UCSD-AML1 (cell line): ENCODE results near the gene TMEM127.
"Not testable (repeated sequence)": the region's sequence is repeated elsewhere in the genome, so short reads cannot be mapped to it uniquely, and the experiment has no call there.

Experiments used
- DNase-seq: peaks from one replicate; lab custom pipeline; 2025; ENCODE audit not compliant: unreplicated experiment; lab: John Stamatoyannopoulos, UW

The TMEM127 gene

GRCh38 chr2:96264086-96264485 lies 1.7 kb downstream of the TMEM127 start:
- DNase-seq = no peak

GRCh38 chr2:96262306-96262705 lies 3.5 kb downstream of the TMEM127 start:
- no peak for DNase-seq

DNA sequence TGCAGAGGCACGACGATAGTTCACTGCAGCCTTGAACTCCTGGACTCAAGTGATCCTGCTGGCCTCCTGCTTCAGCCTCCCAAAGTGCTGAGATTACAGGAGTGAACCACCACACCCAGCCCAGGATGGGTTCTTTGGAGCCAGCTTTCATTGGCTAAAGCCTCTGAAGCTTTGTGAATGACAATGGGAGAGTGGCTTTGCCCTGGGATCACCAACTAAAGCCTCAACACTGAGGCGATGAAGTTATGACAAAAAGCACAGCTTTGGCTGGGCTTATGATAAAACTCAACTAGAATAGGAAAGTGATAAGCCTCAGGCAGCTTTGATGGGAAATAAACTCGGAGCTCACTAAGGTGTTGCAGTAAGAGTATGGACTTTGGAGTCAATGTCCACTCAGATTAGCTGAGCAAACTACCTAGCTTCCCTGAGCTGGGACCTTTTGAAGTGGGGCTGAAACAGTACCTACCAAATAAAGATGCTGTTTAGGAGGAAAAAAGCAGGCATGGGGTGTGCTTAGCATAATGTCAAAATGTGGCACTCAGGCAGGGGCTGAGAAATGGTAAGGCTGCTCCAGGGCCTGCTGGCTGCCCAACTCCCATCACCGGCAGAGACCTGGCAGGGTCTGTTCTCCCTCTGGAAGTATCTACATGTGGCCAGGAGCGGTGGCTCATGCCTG lies 4.3 kb downstream of the TMEM127 start:
- no peak for DNase-seq

- peak; percentile 73 for DNase-seq
Measured at GRCh38 chr2:96260387-96261260, 5.2 kb downstream of the TMEM127 start.

GRCh38 chr2:96259497-96259921 lies 6.3 kb downstream of the TMEM127 start:
- peak; percentile 46 for DNase-seq

- DNase-seq = no peak
Measured at GRCh38 chr2:96258166-96259022, 7.4 kb downstream of the TMEM127 start.

DNA sequence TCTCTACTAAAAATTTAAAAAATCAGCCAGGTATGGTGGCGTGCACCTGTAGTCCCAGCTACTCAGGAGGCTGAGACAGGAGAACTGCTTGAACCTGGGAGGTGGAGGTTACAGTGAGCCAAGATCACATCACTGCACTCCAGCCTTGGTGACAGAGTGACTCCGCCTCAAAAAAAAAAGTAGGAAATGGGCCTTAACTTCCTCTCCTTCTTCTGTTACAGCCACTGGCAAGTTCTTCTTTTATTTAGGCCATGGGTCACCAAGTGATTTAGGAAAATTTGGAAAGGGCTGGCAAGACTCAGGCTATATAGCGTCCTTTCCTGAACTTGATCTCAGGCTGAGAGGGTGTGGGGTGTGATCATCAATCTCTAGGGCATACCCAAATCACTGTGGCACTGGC lies 8.1 kb downstream of the TMEM127 start:
- not testable (repeated sequence) for DNase-seq

GRCh38 chr2:96256611-96257113 lies 9.1 kb downstream of the TMEM127 start:
- DNase-seq = peak; percentile 52

DNA sequence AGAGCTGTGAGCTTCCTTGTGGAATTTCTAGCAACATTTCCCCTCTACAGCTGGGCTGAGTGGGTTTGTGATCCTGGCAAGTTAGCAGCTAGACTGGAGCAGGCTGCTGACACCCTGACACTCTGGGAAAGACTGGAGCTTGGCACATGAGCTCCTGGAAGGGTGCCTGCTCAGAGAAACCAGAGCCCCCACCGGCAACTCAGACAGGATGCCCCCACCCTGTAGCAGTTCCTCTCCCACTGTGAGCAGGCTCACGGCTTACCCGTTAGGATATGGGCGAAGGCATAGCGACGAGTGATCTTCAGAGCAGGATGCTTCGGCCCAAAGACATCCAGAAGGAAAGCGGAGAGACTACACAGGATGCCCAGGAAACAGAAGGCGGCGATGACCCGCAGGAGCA lies 11.2 kb downstream of the TMEM127 start:
- peak; percentile 35 for DNase-seq

DNA sequence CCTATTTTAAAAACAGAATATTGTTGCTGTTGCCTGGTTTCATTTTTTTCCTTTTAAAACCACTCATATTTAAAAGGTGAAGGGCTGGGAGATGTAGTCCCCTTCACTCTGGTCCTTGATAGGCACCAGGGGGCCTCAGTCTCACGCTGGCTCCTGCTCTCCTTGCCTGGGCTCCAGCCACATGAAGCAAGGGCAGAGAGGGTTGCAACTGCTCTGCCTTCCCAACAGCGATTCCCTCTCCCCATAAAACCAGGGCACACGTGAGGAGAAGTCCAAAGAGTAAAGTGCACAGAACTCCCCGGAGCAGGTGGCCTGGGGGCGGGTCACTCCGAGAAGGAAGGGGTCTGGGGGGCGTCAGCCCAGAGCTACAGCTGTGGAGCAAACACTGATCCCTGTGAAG lies 12.8 kb downstream of the TMEM127 start:
- DNase-seq = no peak

GRCh38 chr2:96252526-96252925 lies 13.3 kb downstream of the TMEM127 start:
- DNase-seq = no peak

DNA sequence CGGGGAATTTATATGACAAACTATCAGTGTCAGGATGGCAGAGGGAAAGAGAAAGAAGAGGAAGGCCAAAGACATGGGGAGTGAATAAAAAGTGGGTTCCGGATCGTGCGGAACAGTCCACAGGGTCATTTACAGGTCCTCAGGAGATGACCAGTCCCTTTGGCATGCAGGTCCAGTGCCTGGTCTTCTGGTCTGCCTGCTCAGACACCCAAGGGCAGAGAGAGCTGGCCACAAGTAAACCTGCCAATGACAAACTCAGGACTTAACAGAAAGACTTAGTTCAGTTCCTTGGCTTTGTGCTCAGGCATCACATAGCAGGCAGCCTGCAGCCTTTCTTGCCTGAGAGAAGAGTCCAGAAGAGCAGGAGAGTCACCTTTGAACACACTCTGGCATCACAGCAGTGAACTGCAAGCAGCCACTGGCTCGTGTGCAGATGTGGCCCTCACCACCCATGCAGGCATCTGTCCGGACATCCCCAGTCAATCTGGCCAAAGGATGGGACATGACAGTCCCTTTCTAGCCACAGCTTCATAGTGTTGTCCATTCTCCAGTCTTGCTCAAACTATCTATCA lies 14.0 kb downstream of the TMEM127 start:
- peak; percentile 46 for DNase-seq

- no peak for DNase-seq
Measured at GRCh38 chr2:96250188-96250587, 15.6 kb downstream of the TMEM127 start.

DNA sequence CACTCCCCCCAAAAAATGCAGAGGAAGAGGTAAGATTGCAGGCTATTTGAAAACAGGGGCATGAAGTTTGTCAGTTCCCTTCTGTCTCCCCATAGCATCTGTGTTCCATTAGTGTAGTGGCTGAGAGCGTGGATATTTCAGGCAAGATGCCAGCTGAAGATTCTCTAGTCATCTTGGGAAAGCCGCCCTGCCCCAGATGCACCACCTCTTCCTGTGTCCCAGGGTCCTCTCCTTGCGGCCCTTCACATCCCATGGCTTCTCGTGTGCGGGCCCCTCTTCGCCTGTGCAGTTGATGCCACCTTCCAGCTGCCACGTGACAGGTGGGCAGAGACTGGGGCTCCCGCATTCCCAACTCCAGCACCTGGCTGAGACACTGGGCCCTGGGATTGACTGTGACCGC lies 16.1 kb downstream of the TMEM127 start:
- DNase-seq = no peak

DNA sequence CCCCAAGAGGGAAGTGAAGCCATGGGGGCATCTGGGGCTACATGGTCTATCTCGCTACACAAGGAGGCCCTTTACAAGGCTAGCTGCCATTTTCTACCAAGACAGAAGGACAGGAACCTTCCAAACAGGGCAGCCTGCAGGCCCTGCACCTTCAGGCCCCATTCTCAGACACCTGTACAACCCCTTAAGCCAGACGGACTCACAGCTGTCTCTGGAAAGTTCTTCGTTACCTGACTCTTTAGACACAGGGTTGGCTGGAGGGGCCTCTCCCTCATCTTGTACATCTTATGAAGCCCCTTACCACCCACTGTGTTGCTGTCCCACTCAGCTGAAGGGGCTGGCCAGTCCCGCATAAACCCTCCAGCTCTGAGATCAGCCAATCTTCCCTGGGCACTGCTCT lies 17.2 kb downstream of the TMEM127 start:
- DNase-seq = no peak

GRCh38 chr2:96247896-96248295 lies 17.9 kb downstream of the TMEM127 start:
- no peak for DNase-seq

GRCh38 chr2:96247009-96247408 lies 18.8 kb downstream of the TMEM127 start:
- DNase-seq = peak; percentile 39

DNA sequence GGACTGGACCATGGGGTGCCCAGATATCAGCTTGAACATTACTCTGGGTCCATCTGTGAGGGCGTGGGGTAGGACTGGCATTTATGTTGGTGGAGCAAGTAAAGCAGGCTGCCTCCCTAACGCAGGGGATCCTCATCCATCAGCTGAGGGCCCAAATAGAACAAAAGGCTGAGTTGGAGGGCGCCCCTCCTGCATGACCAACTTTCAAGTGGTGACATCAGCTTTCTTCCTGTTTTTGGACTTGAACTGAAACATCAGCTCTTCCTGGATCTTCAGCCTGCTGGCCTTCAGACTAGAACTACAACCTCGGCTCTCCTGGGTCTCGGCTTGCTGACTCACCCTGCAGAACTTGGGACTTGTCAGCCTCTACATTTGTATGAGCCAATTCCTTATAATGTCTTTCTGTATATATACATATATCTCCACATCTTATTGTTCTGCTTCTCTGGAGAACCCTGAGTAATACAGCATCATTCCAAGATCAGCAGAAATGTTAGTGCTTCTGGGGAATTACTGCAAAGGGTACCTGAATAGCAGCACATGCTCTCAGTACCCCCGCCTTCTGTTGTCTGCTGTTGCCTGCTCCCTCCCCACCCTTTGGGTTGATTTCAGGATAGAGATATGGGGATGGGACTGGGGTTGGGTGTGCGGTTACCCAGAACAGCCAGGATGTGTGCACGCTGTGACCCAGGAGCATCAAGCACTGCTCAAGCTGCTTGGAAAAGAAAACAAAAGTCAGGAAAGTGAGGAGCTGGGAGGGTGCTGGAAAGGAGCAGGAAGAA lies 20.0 kb downstream of the TMEM127 start:
- DNase-seq = no peak

- no peak for DNase-seq
Measured at GRCh38 chr2:96243843-96244242, 22.0 kb downstream of the TMEM127 start.
